NOMO-1 treated with dmso at 0.1 percent for 144 hours (cell line): ENCODE results near the gene UGT1A1.

Experiments used
- DNase-seq: peaks from one replicate; lab custom pipeline; 2025; ENCODE audit not compliant: unreplicated experiment; lab: John Stamatoyannopoulos, UW

The UGT1A1 gene

GRCh38 chr2:233756429-233757081 is 3.5 kb upstream of the UGT1A1 start:
- no peak for DNase-seq

- no peak for DNase-seq
These were observed 1.9 kb upstream of the UGT1A1 start for GRCh38 chr2:233758141-233758540.

GRCh38 chr2:233758849-233759248 is 1.2 kb upstream of the UGT1A1 start:
- DNase-seq = no peak

GRCh38 chr2:233761040-233761769 is 1.1 kb downstream of the UGT1A1 start:
- DNase-seq = no peak

- DNase-seq = no peak
These were observed 4.2 kb downstream of the UGT1A1 start for GRCh38 chr2:233764264-233764663.

GRCh38 chr2:233764761-233765160 is 4.7 kb downstream of the UGT1A1 start:
- DNase-seq = no peak

- DNase-seq = no peak
These were observed 6.3 kb downstream of the UGT1A1 start for GRCh38 chr2:233766416-233766815.

GRCh38 chr2:233768076-233768475 is 8.0 kb downstream of the UGT1A1 start:
- DNase-seq = no peak

- DNase-seq = no peak
These were observed 9.2 kb downstream of the UGT1A1 start for GRCh38 chr2:233769260-233769659.

- no peak for DNase-seq
These were observed 12.1 kb downstream of the UGT1A1 start for GRCh38 chr2:233772153-233772552.

- DNase-seq = no peak
These were observed 12.5 kb downstream of the UGT1A1 start for GRCh38 chr2:233772583-233772982.

GRCh38 chr2:233773854-233774253 is 13.8 kb downstream of the UGT1A1 start:
- no peak for DNase-seq

- DNase-seq = no peak
These were observed 15.3 kb downstream of the UGT1A1 start for GRCh38 chr2:233775414-233775813.

GRCh38 chr2:233778030-233778429 is 18.0 kb downstream of the UGT1A1 start, which contains the start of gene MROH2A:
Gene MROH2A (plus strand): TSS chr2:233778330. CDS start chr2:233779359, 1,029 bp downstream.
- no peak for DNase-seq

- no peak for DNase-seq
These were observed 19.7 kb downstream of the UGT1A1 start for GRCh38 chr2:233779722-233780121.

- no peak for DNase-seq
These were observed 20.7 kb downstream of the UGT1A1 start for GRCh38 chr2:233780771-233781170.

- no peak for DNase-seq
These were observed 29.5 kb downstream of the UGT1A1 start for GRCh38 chr2:233789554-233789953.

GRCh38 chr2:233791151-233791882 is 31.2 kb downstream of the UGT1A1 start:
- DNase-seq = no peak

- DNase-seq = no peak
These were observed 31.8 kb downstream of the UGT1A1 start for GRCh38 chr2:233791883-233792329.

- no peak for DNase-seq
These were observed 32.6 kb downstream of the UGT1A1 start for GRCh38 chr2:233792720-233793119.

GRCh38 chr2:233793465-233794127 is 33.5 kb downstream of the UGT1A1 start:
- no peak for DNase-seq
